HG03025 (cell line): Measurements from ENCODE around the gene YIPF4.
"Not testable (repeated sequence)": the region's sequence is repeated elsewhere in the genome, so short reads cannot be mapped to it uniquely, and the experiment has no call there.

Experiments
- ATAC-seq: cut with Tn5 transposase; IDR thresholded peaks from one replicate; pipeline ENCODE4 v1.9.1; 2021; ENCODE audit warnings: mild to moderate bottlenecking, moderate library complexity; ENCODE audit not compliant: unreplicated experiment, low FRiP score

The YIPF4 gene

GRCh38 chr2:32284321-32284720 lies 6.6 kb downstream of the YIPF4 start:
- ATAC-seq = no peak

GRCh38 chr2:32289165-32289999 lies 11.7 kb downstream of the YIPF4 start:
- ATAC-seq = no peak

GRCh38 chr2:32290000-32290339 lies 12.3 kb downstream of the YIPF4 start:
- ATAC-seq = no peak

GRCh38 chr2:32291746-32292145 lies 14.0 kb downstream of the YIPF4 start:
- no peak for ATAC-seq

- not testable (repeated sequence) for ATAC-seq
Measured at GRCh38 chr2:32293493-32293892, 15.8 kb downstream of the YIPF4 start.

- not testable (repeated sequence) for ATAC-seq
Measured at GRCh38 chr2:32293966-32294562, 16.4 kb downstream of the YIPF4 start.

- no peak for ATAC-seq
Measured at GRCh38 chr2:32310577-32310976, 32.9 kb downstream of the YIPF4 start.

- no peak for ATAC-seq
Measured at GRCh38 chr2:32314886-32315285, 37.2 kb downstream of the YIPF4 start.

- not testable (repeated sequence) for ATAC-seq
Measured at GRCh38 chr2:32328679-32329078, 51.0 kb downstream of the YIPF4 start.

- not testable (repeated sequence) for ATAC-seq
Measured at GRCh38 chr2:32329180-32329980, 51.7 kb downstream of the YIPF4 start.

- no peak for ATAC-seq
Measured at GRCh38 chr2:32330136-32330535, 52.4 kb downstream of the YIPF4 start.

- ATAC-seq = no peak
Measured at GRCh38 chr2:32342801-32343200, 65.1 kb downstream of the YIPF4 start.

GRCh38 chr2:32350797-32351196 lies 73.1 kb downstream of the YIPF4 start:
- not testable (repeated sequence) for ATAC-seq

GRCh38 chr2:32355976-32356680 lies 78.4 kb downstream of the YIPF4 start:
- no peak for ATAC-seq

- ATAC-seq = peak; percentile 85
Measured at GRCh38 chr2:32356681-32357317, 79.1 kb downstream of the YIPF4 start, which contains the start of gene BIRC6. Gene BIRC6, plus strand, starts transcription at chr2:32357023. Its CDS starts 139 bp downstream, at chr2:32357162.

GRCh38 chr2:32357318-32358110 lies 79.8 kb downstream of the YIPF4 start:
- peak; percentile 20 for ATAC-seq

GRCh38 chr2:32358111-32358482 lies 80.4 kb downstream of the YIPF4 start:
- no peak for ATAC-seq

- ATAC-seq = no peak
Measured at GRCh38 chr2:32360416-32360815, 82.7 kb downstream of the YIPF4 start.

GRCh38 chr2:32362997-32363396 lies 85.3 kb downstream of the YIPF4 start:
- ATAC-seq = not testable (repeated sequence)
